Effector memory CD4-positive, alpha-beta T cell (primary cell): ENCODE measurements around the gene MARK3.

Experiments used
- DNase-seq, 3 donors: peaks; one replicate each; pipeline ENCODE4 v3.0.0-alpha.2; 2020
- H3K27ac ChIP-seq: 2 replicates; pipeline ENCODE4 v1.7.0; 2013; ENCODE audit warnings: mild to moderate bottlenecking, low read length, moderate library complexity; ENCODE audit not compliant: insufficient read depth, poor library complexity, severe bottlenecking
- H3K27me3 ChIP-seq: replicated peaks from 2 replicates; pipeline ENCODE4 v1.7.0; 2013; ENCODE audit warnings: mild to moderate bottlenecking, low read length; ENCODE audit not compliant: insufficient read depth, control insufficient read depth, poor library complexity, severe bottlenecking
- H3K36me3 ChIP-seq: 2 replicates; pipeline ENCODE4 v1.7.0; 2013; ENCODE audit warnings: mild to moderate bottlenecking, low read length, moderate library complexity; ENCODE audit not compliant: control insufficient read depth, insufficient read depth
- H3K4me1 ChIP-seq: 2 replicates; pipeline ENCODE4 v1.7.0; 2013; ENCODE audit warnings: low read length, mild to moderate bottlenecking; ENCODE audit not compliant: control insufficient read depth, insufficient read depth, poor library complexity, severe bottlenecking
- H3K4me3 ChIP-seq: 2 replicates; pipeline ENCODE4 v1.7.0; 2013; ENCODE audit warnings: low read length, low read depth, mild to moderate bottlenecking; ENCODE audit not compliant: insufficient read depth, poor library complexity, severe bottlenecking
- H3K9me3 ChIP-seq: 2 replicates; pipeline ENCODE4 v1.7.0; 2013; ENCODE audit warnings: mild to moderate bottlenecking, low read length, moderate library complexity; ENCODE audit not compliant: control insufficient read depth

The MARK3 gene

DNA sequence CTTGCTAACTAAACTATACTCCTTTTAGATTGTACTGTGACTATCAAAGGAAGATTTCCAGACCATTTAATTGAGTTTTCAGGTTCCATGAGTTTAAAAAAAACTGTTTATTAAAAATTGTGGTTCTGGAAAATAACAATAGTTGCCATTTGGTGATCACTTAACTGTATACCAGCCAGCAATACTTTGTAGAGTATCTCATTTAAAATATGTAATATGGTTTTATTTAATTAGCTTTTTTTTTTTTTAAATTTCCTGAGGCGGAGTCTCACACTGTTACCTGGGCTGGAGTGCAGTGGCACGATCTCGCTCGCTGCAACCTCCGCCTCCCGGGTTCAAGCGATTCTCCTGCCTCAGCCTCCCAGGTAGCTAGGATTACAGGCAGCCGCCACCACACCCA lies 7.4 kb downstream of the MARK3 start:
- H3K27ac ChIP-seq: no peak overlapping the region

DNA sequence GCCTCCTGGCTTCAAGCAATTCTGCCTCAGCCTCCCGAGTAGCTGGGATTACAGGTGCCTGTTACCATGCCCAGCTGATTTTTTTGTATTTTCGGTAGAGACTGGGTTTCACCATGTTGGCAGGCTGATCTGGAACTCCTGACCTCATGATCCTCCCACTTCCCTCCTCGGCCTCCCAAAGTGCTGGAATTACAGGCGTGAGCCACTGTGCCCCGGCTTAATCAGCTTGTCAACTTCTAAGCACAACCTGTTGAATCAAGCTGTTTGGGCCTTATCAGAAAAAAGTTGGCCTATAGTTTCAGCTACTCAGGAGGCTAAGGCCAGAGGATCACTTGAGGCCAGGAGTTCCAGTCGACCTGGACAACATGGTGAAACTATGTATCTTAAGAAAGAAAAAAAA lies 7.9 kb downstream of the MARK3 start:
- Histone ChIP-seq H3K27ac (no peak overlapping the region), H3K36me3 (no peaks in the 10 kb centered on the region), H3K4me3 (no peak overlapping the region), H3K9me3 (no peaks in the 10 kb centered on the region), H3K4me1 (peaks cover 28% of the 10 kb centered on the region), H3K27me3 (no peaks in the 10 kb centered on the region)
- DNase-seq: no peak

More for the DNA sequence above, 7.4 kb downstream of the MARK3 start:
- DNase-seq: no peak
- peaks cover 29% of the 10 kb centered on the region for H3K4me1 ChIP-seq
- no peak overlapping the region for H3K4me3 ChIP-seq
- H3K36me3 ChIP-seq: no peaks in the 10 kb centered on the region
- H3K27me3 ChIP-seq: no peaks in the 10 kb centered on the region
- H3K9me3 ChIP-seq: no peaks in the 10 kb centered on the region

DNA sequence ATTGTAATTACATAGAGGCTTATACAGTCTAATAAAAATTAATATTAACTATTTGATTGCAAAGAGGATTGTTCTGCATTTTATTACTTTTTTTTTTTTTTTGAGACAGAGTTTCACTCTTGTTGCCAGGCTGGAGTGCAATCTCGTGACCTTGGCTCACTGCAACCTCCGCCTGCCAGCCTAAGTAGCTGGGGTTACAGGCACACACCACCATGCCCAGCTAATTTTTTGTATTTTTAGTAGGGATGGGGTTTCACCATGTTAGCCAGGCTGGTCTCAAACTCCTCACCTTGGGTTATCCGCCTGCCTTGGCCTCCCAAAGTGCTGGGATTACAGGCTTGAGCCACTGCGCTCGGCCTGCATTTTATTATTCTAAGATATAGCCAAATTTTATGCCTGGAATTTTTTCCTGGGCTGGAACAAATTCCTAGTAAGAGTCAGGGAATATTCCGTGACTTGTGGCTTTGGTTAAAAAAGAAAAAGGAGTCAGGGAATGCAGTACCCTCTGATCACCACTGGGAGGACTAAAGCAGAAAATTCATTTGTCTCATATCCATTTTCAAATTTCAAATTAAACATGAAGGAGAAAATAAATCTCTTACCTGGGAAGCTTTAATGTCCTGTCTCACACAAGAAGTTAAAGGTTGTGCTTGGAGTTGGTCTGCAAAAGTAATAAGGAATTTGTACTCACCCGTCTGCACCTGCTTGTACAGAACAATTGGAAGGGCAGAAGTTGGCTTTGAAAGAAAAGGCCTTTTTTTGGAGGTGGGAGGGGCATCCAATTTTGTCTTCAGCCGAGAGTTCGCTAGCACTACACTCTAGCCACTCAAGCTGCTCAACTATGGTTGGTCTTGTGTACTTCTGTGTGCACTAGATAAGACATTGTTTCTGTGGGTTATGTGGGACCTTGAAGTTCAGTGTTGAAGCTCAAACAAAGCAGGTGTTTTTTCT lies 8.7 kb downstream of the MARK3 start:
- DNase-seq: no peak
- Histone ChIP-seq H3K9me3 (no peaks in the 10 kb centered on the region), H3K4me1 (peaks cover 23% of the 10 kb centered on the region), H3K27ac (no peak overlapping the region), H3K27me3 (no peaks in the 10 kb centered on the region), H3K4me3 (no peak overlapping the region), H3K36me3 (no peaks in the 10 kb centered on the region)

DNA sequence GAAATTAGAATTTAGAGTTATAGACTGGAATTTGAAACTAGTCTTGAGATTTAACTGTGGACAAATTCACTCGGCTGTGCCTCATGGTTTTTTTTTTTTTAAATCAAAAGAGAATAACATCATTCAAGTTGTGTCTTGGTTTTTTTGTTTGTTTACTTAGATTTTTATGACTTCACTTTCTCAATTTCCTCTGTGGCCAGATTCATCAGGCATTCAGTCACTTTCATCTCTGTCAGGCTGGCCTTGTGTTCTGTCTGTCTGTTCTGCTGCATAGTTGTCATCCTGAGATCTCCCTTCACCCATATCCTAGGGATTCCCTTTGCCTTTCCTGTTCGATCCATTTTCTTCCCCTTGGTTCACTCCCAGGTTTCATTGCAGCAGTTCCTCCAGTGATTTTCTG lies 10.0 kb downstream of the MARK3 start:
- H3K27ac ChIP-seq: no peak overlapping the region
- H3K4me3 ChIP-seq: no peak overlapping the region
- no peaks in the 10 kb centered on the region for H3K9me3 ChIP-seq
- DNase-seq: no peak
- no peaks in the 10 kb centered on the region for H3K36me3 ChIP-seq
- no peaks in the 10 kb centered on the region for H3K27me3 ChIP-seq
- peaks cover 23% of the 10 kb centered on the region for H3K4me1 ChIP-seq

DNA sequence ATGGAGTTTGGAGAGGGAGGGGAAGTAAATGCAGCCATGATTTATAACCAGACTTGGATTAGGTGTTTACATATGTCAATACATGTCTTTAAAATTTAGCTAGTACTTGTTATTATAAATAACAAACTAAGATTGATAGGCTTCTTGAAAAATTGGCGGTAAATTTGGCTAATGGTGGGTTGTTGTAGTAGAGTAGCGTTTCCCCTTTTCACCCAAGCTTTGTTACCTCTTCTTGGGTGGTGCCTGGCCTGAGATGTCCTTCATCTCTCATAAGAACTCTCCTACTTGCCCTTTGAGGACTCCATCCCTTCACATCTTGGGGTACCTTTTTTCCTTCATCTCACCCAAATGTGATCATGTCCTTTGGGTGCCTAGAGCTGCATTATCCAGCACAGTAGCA lies 11.2 kb downstream of the MARK3 start:
- Histone ChIP-seq H3K9me3 (no peaks in the 10 kb centered on the region), H3K4me1 (peaks cover 20% of the 10 kb centered on the region), H3K4me3 (no peak overlapping the region), H3K27ac (no peak overlapping the region), H3K36me3 (no peaks in the 10 kb centered on the region), H3K27me3 (no peaks in the 10 kb centered on the region)
- no peak for DNase-seq

DNA sequence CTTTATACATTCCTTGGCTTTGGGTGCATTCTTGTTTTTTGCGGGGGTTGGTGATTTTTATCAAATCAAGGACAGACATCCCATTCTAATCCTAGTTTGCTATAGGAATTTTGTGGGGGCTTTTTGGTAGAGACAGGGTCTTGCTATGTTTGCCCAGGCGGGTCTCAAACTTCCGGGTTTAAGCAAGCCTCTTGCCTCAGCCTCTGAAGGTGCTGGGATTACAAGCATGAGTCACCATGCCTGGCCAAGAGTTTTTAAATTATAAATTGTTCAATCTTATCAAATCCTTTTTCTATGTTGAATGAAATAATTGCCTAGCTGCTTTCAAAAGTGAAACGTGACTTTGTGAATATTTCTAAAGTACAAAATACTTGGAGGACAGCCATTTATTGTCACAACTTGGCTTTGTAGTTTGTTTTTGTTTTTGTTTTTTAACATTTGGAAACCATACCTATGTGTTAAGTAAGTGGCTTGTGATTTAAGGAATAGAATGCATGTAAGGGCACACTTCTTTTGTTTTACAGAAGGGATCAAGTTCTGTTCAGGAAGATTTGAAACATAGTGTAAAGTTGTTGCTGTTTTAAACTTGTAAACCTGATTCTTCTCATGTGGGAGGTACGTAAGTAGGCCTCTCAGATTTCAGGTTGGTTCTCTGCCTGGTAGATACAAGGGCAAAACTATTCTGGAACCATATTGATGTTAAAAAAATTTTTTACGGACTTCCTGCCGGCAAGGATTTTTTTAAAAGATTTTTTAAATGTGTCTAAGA lies 13.4 kb downstream of the MARK3 start:
- Histone ChIP-seq H3K9me3 (no peaks in the 10 kb centered on the region), H3K36me3 (no peaks in the 10 kb centered on the region), H3K27ac (no peak overlapping the region), H3K4me1 (peaks cover 27% of the 10 kb centered on the region), H3K4me3 (no peak overlapping the region), H3K27me3 (no peaks in the 10 kb centered on the region)
- no peak for DNase-seq

DNA sequence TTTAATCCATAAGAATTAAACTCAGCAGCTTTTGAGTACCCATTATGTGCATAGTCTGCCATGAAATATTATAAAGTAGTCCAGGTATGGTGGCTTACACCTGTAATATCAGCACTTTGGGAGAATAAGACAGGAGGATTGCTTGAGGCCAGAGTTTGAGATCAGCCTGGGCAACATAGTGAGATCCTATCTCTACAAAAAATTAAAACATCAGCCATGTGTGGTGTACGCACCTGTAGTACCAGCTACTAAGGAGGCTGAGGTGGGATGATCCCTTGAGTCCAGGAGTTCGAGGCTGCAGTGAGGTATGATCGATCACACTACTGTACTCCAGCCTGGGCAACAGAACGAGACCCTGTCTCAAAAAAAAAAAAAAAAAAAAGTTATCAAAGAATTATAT lies 15.3 kb downstream of the MARK3 start:
- Histone ChIP-seq H3K4me1 (peaks cover 19% of the 10 kb centered on the region), H3K4me3 (no peak overlapping the region)
- no peak for DNase-seq

DNA sequence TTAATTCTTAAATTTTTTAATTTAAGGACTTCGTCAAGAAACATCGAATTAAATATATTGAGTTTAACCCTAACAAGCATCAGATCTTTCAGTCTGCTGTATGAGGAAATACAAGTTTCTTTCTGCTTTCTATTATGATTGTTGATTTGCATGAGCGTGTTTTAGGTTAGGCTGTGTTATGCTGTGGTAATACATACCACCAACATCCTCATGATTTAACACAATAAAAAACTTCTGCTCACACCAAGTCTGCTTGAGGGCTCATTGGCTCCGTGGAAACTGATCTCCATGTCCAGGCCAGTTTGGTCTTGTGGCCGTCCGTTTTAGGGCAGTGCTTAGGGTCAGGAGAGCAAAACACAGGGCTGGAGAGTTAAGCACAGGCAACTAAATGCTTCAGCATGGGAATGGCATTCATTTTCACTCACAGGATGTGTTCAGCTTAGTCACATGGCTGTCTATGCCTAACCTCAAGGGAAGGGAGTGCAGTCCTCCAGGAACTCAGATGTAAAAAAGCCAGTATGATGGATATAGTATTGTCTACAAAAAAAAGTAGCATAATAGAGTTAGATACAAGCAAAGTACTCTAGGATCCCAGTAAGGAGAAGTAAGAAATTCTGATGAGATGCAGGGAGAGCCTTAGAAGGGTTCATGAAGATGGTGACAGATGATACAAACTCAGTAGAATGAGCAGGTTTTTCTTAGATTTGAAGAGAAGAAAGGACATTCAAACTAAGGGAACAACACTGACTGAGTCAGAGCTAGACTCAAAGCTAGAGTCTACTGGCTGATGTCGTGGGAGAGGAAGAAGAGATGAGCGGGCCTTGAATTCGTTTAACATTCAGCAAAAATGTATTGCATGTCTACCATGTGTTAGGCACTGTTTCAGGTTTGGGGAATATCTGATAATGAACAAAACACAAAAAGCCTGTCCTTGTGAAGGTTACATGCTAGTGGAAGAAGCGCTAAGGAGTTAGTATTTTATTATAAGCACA lies 16.3 kb downstream of the MARK3 start:
- H3K27ac ChIP-seq: no peak overlapping the region
- H3K9me3 ChIP-seq: no peaks in the 10 kb centered on the region
- H3K36me3 ChIP-seq: no peaks in the 10 kb centered on the region
- H3K4me3 ChIP-seq: no peak overlapping the region
- H3K27me3 ChIP-seq: no peaks in the 10 kb centered on the region
- no peak for DNase-seq
- H3K4me1 ChIP-seq: peaks cover 13% of the 10 kb centered on the region

More for the DNA sequence above, 15.3 kb downstream of the MARK3 start:
- Histone ChIP-seq H3K9me3 (no peaks in the 10 kb centered on the region), H3K27me3 (no peaks in the 10 kb centered on the region), H3K27ac (no peak overlapping the region), H3K36me3 (no peaks in the 10 kb centered on the region)

DNA sequence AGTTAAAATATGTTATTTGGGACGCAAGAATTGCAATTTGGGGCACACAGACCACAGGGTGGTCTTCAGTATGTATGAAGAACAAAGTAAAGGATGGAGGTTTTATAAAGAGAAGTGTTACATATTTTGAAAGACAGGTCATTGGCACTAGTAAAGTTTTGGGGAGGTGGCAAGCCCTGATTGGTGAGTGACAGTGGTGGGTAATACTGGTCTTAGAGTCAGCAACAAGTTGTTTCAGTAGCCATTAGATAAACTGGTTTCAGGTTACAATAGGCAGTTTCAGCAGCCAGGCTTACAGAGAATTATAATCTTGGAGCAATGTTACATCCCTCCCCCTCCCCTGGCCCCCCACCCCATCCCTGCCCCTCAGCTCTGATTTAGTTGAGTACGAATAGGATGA lies 17.5 kb downstream of the MARK3 start:
- Histone ChIP-seq H3K9me3 (no peaks in the 10 kb centered on the region), H3K4me3 (no peak overlapping the region), H3K4me1 (peaks cover 13% of the 10 kb centered on the region), H3K36me3 (peaks cover 6% of the 10 kb centered on the region), H3K27me3 (no peaks in the 10 kb centered on the region), H3K27ac (no peak overlapping the region)
- DNase-seq: no peak
